Coronary artery (tissue), 2 donors: ENCODE measurements around the gene HMGCS2.

Experiments
- DNase-seq: peaks from one replicate; pipeline ENCODE4 v3.0.0-alpha.2; 2017; ENCODE audit warnings: low spot score
- H3K27ac ChIP-seq, 2 donors: fragments of 200-600 bp; sonication (generic); one replicate each; pipeline ENCODE4 v1.5.1; 2016 to 2019
- H3K4me3 ChIP-seq: fragments of 200-600 bp; sonication (generic); 2 replicates; pipeline ENCODE4 v1.5.1; 2016; ENCODE audit warnings: mild to moderate bottlenecking, moderate library complexity
- CTCF ChIP-seq: fragments of 200-600 bp; sonication (generic); IDR thresholded peaks from one replicate; pipeline ENCODE4 v1.5.1; 2019; ENCODE audit warnings: antibody characterized with exemption

The HMGCS2 gene

DNA sequence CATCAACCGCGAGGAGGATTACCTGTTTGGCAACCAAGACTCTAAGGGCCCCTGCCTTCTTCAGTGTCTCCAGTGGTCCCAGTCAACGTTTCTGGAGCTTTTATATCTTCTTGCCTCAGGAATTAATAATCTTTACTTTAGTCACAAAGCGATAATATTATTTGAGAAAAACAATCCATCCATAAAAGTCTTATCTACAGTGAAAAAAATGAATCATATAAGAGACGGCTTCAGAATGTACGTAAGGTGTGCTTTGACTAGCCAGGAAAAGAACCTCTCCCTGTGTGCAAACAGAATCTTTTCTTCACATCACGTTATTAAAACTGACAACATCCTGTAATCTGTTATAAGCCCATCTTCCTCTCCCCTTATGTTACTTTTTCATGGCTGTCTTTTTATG lies 42.7 kb upstream of the HMGCS2 start, which contains the start of gene REG4:
Gene REG4 (minus strand): TSS at position 74 of the 400 bp plus-strand sequence. CDS start 2,691 bp downstream, outside the sequence.
- Histone ChIP-seq H3K4me3 (no peak within 1 kb of the TSS), H3K27ac (no peak within 1 kb of the TSS)
- TF ChIP-seq CTCF, result no peak
- no peak for DNase-seq

GRCh38 chr1:119808972-119809550 lies 40.4 kb upstream of the HMGCS2 start:
- peak; percentile 77 for TF ChIP-seq CTCF
- H3K4me3 ChIP-seq, result no peak overlapping the region
- no peak for DNase-seq
- no peak overlapping the region for H3K27ac ChIP-seq

DNA sequence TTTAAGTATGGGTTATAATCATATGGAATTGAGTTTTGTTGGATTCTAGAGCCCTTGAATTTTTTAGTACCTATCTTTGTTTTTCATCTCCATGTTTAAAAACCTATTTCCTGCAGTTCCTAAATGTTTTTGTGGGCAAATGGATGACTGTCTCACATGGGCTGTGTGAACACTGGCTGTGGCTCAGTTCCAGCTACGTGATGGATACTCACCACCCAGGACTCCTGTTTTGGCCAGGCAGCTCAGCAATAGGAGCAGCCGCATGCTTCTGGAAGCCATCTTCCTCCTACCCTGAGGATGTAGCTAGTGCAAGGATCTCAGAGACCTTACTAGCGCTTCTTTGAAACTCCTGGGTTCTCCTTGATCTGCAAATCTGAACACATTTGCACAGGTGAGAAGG lies 39.8 kb upstream of the HMGCS2 start:
- TF ChIP-seq CTCF, result no peak
- Histone ChIP-seq H3K4me3 (no peak overlapping the region), H3K27ac (no peak overlapping the region)
- no peak for DNase-seq

- no peak for DNase-seq
- H3K27ac ChIP-seq, result no peak overlapping the region
- TF ChIP-seq CTCF, result no peak
- H3K4me3 ChIP-seq, result no peak overlapping the region
Measured at GRCh38 chr1:119806489-119806888, 37.8 kb upstream of the HMGCS2 start.

- Histone ChIP-seq H3K27ac (no peak overlapping the region), H3K4me3 (no peak overlapping the region)
- no peak for TF ChIP-seq CTCF
- DNase-seq, result no peak
Measured at GRCh38 chr1:119805746-119806145, 37.0 kb upstream of the HMGCS2 start.

DNA sequence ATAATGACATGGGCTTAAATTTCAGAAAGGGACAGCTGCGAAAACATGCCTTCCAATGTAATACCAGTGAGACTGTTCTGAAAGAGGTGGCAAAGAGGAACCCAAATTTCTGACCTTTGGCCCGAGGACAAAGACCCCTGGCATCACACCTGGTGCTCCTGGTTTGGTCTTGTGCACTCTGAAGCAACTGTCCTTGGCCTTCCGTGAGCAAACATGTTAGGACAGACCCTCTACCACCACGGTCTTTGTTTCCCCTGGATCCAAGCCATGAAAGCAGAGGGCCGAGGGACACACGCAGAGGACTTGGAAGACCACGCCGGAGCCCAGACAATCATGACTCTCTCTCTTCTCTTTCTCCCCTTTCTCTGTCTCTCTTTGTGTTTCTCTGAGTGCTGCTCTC lies 36.5 kb upstream of the HMGCS2 start:
- H3K27ac ChIP-seq, result no peak overlapping the region
- no peak for TF ChIP-seq CTCF
- H3K4me3 ChIP-seq, result no peak overlapping the region
- no peak for DNase-seq

GRCh38 chr1:119799599-119800177 lies 31.0 kb upstream of the HMGCS2 start:
- TF ChIP-seq CTCF, result no peak
- no peak for DNase-seq
- no peak overlapping the region for H3K27ac ChIP-seq
- no peak overlapping the region for H3K4me3 ChIP-seq
